ENCODE measurements around the gene PTGIR. TPM values are rescaled to one million over a fixed set of nuclear protein-coding genes. Genes with fewer than 3 reads are reported as not detected.

The PTGIR gene, protein sequence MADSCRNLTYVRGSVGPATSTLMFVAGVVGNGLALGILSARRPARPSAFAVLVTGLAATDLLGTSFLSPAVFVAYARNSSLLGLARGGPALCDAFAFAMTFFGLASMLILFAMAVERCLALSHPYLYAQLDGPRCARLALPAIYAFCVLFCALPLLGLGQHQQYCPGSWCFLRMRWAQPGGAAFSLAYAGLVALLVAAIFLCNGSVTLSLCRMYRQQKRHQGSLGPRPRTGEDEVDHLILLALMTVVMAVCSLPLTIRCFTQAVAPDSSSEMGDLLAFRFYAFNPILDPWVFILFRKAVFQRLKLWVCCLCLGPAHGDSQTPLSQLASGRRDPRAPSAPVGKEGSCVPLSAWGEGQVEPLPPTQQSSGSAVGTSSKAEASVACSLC
- 1 to 10 TPM in 2 of 4 donors, under 1 TPM in 1, not detected in 1; 0.55 to 2.4 (median 2.2) TPM for total RNA-seq

DNA sequence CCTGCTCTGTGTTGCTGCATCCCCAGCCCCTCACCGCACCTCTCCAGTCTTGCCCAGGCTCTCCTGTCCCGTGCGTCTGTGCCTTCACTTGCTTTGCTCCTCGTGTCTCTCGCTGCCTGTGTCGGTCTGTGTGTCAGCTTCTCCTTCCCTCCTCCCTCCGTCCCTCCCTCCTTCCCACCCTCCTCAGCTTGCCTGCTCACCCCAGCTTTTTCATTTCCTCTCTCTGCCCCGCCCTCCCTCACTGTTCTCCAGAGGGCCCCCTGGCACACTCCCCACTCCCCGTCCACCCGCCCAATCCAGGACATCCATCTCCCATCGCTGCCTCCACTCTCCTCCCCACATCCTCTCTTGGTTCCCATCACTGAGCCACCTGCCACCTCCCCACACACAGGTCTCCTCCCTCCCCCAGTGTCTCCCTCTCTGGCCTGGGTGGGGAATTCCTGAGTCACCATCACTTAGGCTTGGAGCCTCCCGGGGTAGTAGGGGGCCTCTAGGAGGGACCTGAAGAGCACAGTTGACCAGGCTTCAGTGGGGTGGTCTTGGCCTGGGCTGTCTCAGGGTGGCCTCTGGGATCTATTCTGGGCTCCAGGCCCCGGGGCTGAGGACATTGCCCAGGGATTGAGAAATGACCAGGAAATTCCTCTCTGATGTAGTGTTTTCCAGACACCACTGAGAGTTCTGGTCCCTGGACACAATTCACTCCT, at the start of gene PTGIR:
Gene PTGIR (minus strand): TSS at position 132 of the 704 bp plus-strand sequence. CDS start 864 bp downstream, outside the sequence.
- 12 to 16% methylated on average over 5 to 13 of the region's 13 CpGs for WGBS, 2 donors (ENCODE audit: low coverage in 1 of 2)

DNA sequence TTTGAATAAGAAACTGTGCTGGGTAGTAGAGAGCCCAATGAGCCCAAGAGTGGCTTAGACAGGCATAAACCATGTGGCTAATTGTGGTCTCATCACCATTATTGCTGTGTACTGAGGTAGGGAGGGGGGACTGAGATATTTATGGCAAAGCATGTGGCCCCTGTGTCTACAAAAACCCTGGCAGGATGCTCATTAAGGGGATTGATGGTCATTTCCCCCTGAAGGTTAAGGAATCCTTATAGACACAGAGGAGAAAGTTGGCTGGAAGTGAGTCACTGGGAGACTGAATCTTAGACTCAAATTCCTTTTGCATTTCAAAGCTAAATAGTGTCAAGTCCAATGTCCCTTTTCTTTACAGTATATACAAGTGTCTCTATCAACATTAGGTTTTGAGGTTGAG, 45.9 kb upstream of the PTGIR start:
- TF ChIP-seq EP300 (IDR thresholded peaks at IDR 0.05; ENCODE audit: low read depth) (no peak), POLR2A (IDR thresholded peaks at IDR 0.05) (no peak), POLR2AphosphoS5 (IDR thresholded peaks at IDR 0.05) (no peak)
- TF ChIP-seq, protein P1, sequence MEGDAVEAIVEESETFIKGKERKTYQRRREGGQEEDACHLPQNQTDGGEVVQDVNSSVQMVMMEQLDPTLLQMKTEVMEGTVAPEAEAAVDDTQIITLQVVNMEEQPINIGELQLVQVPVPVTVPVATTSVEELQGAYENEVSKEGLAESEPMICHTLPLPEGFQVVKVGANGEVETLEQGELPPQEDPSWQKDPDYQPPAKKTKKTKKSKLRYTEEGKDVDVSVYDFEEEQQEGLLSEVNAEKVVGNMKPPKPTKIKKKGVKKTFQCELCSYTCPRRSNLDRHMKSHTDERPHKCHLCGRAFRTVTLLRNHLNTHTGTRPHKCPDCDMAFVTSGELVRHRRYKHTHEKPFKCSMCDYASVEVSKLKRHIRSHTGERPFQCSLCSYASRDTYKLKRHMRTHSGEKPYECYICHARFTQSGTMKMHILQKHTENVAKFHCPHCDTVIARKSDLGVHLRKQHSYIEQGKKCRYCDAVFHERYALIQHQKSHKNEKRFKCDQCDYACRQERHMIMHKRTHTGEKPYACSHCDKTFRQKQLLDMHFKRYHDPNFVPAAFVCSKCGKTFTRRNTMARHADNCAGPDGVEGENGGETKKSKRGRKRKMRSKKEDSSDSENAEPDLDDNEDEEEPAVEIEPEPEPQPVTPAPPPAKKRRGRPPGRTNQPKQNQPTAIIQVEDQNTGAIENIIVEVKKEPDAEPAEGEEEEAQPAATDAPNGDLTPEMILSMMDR (IDR thresholded peaks at IDR 0.05): no peak
- Histone ChIP-seq H3K27ac (no peak overlapping the region), H3K4me3 (no peak overlapping the region), H3K36me3 (peaks cover 0 to 8% (median 3%) of the 10 kb centered on the region in 4 donors), H3K9me3 (no peaks in the 10 kb centered on the region), H3K4me1 (no peaks in the 10 kb centered on the region), H3K27me3 (no peaks in the 10 kb centered on the region)
- in situ Hi-C loops (cut with MboI; ENCODE audit: low pct_ligation_motif_present in 1 of 4, low pct_unique_long_range_greater_than_20kb in 1 of 4, low sequenced_read_pairs in 3 of 4): no loop called here
- intact Hi-C loops (cut with DNase I; ENCODE audit: low total_unique reads): no loop called here
- no peak for DNase-seq

More for the DNA sequence above, at the start of gene PTGIR:
- TF ChIP-seq POLR2A (IDR thresholded peaks at IDR 0.05) (no peak), POLR2AphosphoS5 (IDR thresholded peaks at IDR 0.05) (peak in 2 of 3 donors; percentile 24 to 37)
- no peaks in the 10 kb centered on the region for H3K36me3 ChIP-seq
- H3K9me3 ChIP-seq: no peaks in the 10 kb centered on the region
- intact Hi-C loops (cut with DNase I; ENCODE audit: low total_unique reads) (no loop called here), in situ Hi-C loops (cut with MboI; ENCODE audit: low pct_ligation_motif_present in 1 of 4, low pct_unique_long_range_greater_than_20kb in 1 of 4, low sequenced_read_pairs in 3 of 4) (no loop called here)
- peaks cover 19 to 53% (median 24%) of the 10 kb centered on the region in 4 donors for H3K4me1 ChIP-seq
- peak within 1 kb of the TSS; percentile 55 to 82 (median 68) for H3K27ac ChIP-seq
- peak within 1 kb of the TSS in 1 of 4 donors; percentile 12 for H3K4me3 ChIP-seq
- H3K27me3 ChIP-seq: peaks cover 2% of the 10 kb centered on the region
- DNase-seq: peak; percentile 52

DNA sequence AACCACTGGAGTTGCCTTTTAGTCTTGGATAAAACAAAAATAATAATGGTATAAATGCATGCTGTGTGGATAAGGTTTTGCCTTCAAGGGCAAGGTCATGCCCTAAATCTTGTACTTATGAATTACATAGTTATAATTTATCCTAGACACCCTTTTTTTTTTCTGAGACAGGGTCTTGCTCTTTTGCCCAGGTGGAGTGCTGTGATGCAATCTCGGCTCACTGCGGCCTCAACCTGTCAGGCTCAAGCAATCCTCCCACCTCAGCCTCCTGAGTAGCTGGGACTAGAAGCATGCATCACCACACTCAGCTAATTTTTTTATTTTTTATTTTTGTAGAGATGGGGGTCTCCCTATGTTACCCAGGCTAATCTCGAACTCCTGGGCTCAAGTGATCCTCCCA, 43.8 kb upstream of the PTGIR start:
- no peak overlapping the region for H3K4me3 ChIP-seq
- TF ChIP-seq EP300 (IDR thresholded peaks at IDR 0.05; ENCODE audit: low read depth) (no peak), POLR2AphosphoS5 (IDR thresholded peaks at IDR 0.05) (no peak), POLR2A (IDR thresholded peaks at IDR 0.05) (no peak)
- TF ChIP-seq, protein P1 (IDR thresholded peaks at IDR 0.05): no peak
- in situ Hi-C loops (cut with MboI; ENCODE audit: low pct_ligation_motif_present in 1 of 4, low pct_unique_long_range_greater_than_20kb in 1 of 4, low sequenced_read_pairs in 3 of 4) (loop anchor here in 1 of 4 donors (5.0 kb wide), 1 partner anchor 51 kb away; no protein-coding TSS in a partner anchor), intact Hi-C loops (cut with DNase I; ENCODE audit: low total_unique reads) (no loop called here)
- H3K36me3 ChIP-seq: no peaks in the 10 kb centered on the region
- no peaks in the 10 kb centered on the region for H3K9me3 ChIP-seq
- 84 to 100% methylated on average over 2 to 3 of the region's 3 CpGs for WGBS, 2 donors (ENCODE audit: low coverage in 1 of 2)
- H3K27me3 ChIP-seq: no peaks in the 10 kb centered on the region
- no peaks in the 10 kb centered on the region for H3K4me1 ChIP-seq
- DNase-seq: no peak
- no peak overlapping the region for H3K27ac ChIP-seq

DNA sequence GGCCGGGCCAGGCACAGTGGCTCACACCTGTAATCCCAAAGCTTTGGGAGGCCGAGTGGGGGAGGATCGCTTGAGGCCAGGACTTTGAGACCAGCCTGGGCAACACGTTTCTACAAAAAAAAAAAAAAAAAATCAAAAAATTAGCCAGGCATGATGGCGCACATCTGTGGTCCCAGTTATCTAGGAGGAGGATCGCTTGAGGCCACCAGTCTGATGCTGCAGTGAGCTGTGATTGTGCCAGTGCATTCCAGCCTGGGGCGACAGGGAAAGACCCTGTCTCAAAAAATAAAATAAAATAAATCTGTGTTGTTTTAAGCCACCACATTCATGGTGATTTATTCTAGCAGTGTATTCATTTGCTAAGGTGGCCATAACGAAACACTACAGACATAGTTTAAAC, 40.2 kb upstream of the PTGIR start:
- intact Hi-C loops (cut with DNase I; ENCODE audit: low total_unique reads) (no loop called here), in situ Hi-C loops (cut with MboI; ENCODE audit: low pct_ligation_motif_present in 1 of 4, low pct_unique_long_range_greater_than_20kb in 1 of 4, low sequenced_read_pairs in 3 of 4) (loop anchor here in 1 of 4 donors (5.0 kb wide), 1 partner anchor 48 kb away; no protein-coding TSS in a partner anchor)
- Histone ChIP-seq H3K9me3 (no peaks in the 10 kb centered on the region), H3K4me1 (peaks cover 4 to 16% (median 13%) of the 10 kb centered on the region in 4 donors), H3K36me3 (no peaks in the 10 kb centered on the region), H3K27me3 (peaks cover 5% of the 10 kb centered on the region), H3K27ac (no peak overlapping the region), H3K4me3 (no peak overlapping the region)
- TF ChIP-seq POLR2AphosphoS5 (IDR thresholded peaks at IDR 0.05): no peak
- TF ChIP-seq EP300 (IDR thresholded peaks at IDR 0.05; ENCODE audit: low read depth): no peak
- TF ChIP-seq, protein P1 (IDR thresholded peaks at IDR 0.05): no peak
- no peak for TF ChIP-seq POLR2A (IDR thresholded peaks at IDR 0.05)
- WGBS, 2 donors (ENCODE audit: low coverage in 1 of 2): 81 to 88% methylated on average over 7 to 8 of the region's 8 CpGs
- no peak for DNase-seq

Measured in transverse colon (tissue), 4 donors.